ENCODE data around the gene PCDHA13. TPM values are rescaled to one million over a fixed set of nuclear protein-coding genes. Genes with fewer than 3 reads are reported as not detected.

PCDHA13 gene
- total and polyA plus RNA-seq, 10 of the 15 experiments (the other 5 are each of a cell fraction or from before 2014, with no cell fraction given): not detected

DNA sequence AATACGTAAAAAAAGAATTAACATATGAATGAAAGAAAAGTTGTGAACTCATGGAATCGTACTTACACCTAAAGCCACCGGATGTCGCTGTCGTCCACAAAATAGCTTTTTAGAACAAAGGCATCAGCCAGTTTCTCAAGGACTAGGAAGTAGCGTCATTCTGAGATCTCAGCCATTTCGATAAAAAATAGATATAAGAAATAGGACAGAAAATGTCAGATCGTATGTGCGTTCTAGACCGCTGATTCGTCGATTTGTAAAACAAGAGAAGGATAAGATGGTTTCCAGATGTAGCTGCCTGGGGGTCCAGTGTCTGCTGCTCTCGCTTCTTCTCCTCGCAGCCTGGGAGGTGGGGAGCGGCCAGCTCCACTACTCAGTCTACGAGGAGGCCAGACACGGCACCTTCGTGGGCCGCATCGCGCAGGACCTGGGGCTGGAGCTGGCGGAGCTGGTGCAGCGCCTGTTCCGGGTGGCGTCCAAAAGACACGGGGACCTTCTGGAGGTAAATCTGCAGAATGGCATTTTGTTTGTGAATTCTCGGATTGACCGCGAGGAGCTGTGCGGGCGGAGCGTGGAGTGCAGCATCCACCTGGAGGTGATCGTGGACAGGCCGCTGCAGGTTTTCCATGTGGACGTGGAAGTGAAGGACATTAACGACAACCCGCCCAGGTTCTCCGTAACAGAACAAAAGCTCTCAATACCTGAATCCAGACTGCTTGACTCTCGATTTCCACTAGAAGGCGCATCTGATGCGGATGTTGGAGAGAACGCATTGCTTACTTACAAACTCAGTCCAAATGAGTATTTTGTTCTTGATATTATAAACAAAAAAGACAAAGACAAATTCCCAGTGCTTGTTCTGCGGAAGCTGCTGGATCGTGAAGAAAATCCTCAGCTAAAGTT is 25.9 kb upstream of the PCDHA13 start, which contains the start of gene PCDHA10:
PCDHA10 (plus strand) TSS at position 126 of the 903 bp plus-strand sequence; CDS start at position 278, 152 bp downstream.
- Histone ChIP-seq H3K36me3 (ENCODE audit: control insufficient read depth in 2 of 2, insufficient read depth in 2 of 2, low read length in 1 of 2) (no peaks in the 10 kb centered on the region), H3K9me3 (replicated peaks; ENCODE audit: control insufficient read depth, insufficient read depth, low read length) (no peaks in the 10 kb centered on the region; the same call in 2 of the 3 replicates), H3K4me1 (ENCODE audit: control insufficient read depth, insufficient read depth, low read length) (no peaks in the 10 kb centered on the region), H3K27me3 (replicated peaks in 1 of 2; ENCODE audit: control insufficient read depth in 2 of 2, insufficient read depth in 2 of 2, low read length in 1 of 2) (no peaks in the 10 kb centered on the region), H3K4me2 (ENCODE audit: control insufficient read depth, insufficient read depth) (no peak within 1 kb of the TSS), H2AFZ (ENCODE audit: control insufficient read depth, low read depth, low read length) (no peak within 1 kb of the TSS), H3K79me2 (ENCODE audit: control insufficient read depth, insufficient read depth, low read length) (no peaks in the 10 kb centered on the region), H4K20me1 (ENCODE audit: control insufficient read depth, insufficient read depth) (no peaks in the 10 kb centered on the region), H3K4me3 (no peak within 1 kb of the TSS), H3K27ac (ENCODE audit: control insufficient read depth, insufficient read depth) (no peak within 1 kb of the TSS), H3K9ac (ENCODE audit: control insufficient read depth, insufficient read depth, low read length) (no peak within 1 kb of the TSS)
- CTCF ChIA-PET: no interaction called here
- RAD21 ChIA-PET (ENCODE audit: unreplicated experiment): no interaction called here
- ATAC-seq: no peak
- POLR2A ChIA-PET: no interaction called here
- SMC1A ChIA-PET (ENCODE audit: uncharacterized antibody, unreplicated experiment): no interaction called here
- TF ChIP-seq CEBPB (IDR thresholded peaks at IDR 0.05; ENCODE audit: borderline replicate concordance in 1 of 2, low read depth in 2 of 2, low read length in 2 of 2): no peak
- TF ChIP-seq, protein P1, sequence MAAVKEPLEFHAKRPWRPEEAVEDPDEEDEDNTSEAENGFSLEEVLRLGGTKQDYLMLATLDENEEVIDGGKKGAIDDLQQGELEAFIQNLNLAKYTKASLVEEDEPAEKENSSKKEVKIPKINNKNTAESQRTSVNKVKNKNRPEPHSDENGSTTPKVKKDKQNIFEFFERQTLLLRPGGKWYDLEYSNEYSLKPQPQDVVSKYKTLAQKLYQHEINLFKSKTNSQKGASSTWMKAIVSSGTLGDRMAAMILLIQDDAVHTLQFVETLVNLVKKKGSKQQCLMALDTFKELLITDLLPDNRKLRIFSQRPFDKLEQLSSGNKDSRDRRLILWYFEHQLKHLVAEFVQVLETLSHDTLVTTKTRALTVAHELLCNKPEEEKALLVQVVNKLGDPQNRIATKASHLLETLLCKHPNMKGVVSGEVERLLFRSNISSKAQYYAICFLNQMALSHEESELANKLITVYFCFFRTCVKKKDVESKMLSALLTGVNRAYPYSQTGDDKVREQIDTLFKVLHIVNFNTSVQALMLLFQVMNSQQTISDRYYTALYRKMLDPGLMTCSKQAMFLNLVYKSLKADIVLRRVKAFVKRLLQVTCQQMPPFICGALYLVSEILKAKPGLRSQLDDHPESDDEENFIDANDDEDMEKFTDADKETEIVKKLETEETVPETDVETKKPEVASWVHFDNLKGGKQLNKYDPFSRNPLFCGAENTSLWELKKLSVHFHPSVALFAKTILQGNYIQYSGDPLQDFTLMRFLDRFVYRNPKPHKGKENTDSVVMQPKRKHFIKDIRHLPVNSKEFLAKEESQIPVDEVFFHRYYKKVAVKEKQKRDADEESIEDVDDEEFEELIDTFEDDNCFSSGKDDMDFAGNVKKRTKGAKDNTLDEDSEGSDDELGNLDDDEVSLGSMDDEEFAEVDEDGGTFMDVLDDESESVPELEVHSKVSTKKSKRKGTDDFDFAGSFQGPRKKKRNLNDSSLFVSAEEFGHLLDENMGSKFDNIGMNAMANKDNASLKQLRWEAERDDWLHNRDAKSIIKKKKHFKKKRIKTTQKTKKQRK (IDR thresholded peaks at IDR 0.05; ENCODE audit: low read depth, low read length): no peak
- TF ChIP-seq MEF2B (IDR thresholded peaks at IDR 0.05; ENCODE audit: partially characterized antibody, poor library complexity, severe bottlenecking): no peak
- TF ChIP-seq NFYA (IDR thresholded peaks at IDR 0.05; ENCODE audit: borderline replicate concordance, low read depth, low read length): no peak
- no peak for TF ChIP-seq SUZ12 (IDR thresholded peaks at IDR 0.05; ENCODE audit: unreplicated experiment)
- BruUV-seq (replicated peaks): no TSS peak
- in situ Hi-C loops (cut with MboI) (no loop called here), intact Hi-C loops (cut with micrococcal nuclease; ENCODE audit: unreplicated experiment) (no loop called here)
- FAIRE-seq: no peak
- 64% methylated on average over 43 of the region's 44 CpGs for WGBS (ENCODE audit: insufficient coverage, insufficient replicate concordance, low lambda C conversion rate, missing lambda C conversion rate)
- DNase-seq (ENCODE audit: low read depth, low spot score): no peak
